Uterus (tissue), 4 donors: ENCODE results near the gene AIP. TPM values are rescaled to one million over a fixed set of nuclear protein-coding genes. Genes with fewer than 3 reads are reported as not detected.

Source experiments
- DNase-seq, 2 donors: peaks; one replicate each; pipeline ENCODE4 v3.0.0-alpha.2; 2019 to 2020
- H3K27ac ChIP-seq, 2 donors: fragments of 200-600 bp; sonication (generic); 1 replicate in 1 of 2; 2 replicates in 1 of 2; pipeline ENCODE4 v1.5.1; 2016 to 2018
- H3K27me3 ChIP-seq, 2 donors: fragments of 200-600 bp; sonication (generic); one replicate each; pipeline ENCODE4 v1.5.1; 2018 to 2019; ENCODE audit warnings: control low read depth in 1 of 2
- H3K36me3 ChIP-seq, 2 donors: fragments of 200-600 bp; sonication (generic); one replicate each; pipeline ENCODE4 v1.5.1; 2019; ENCODE audit warnings: control low read depth in 1 of 2
- H3K4me1 ChIP-seq, 2 donors: fragments of 200-600 bp; sonication (generic); one replicate each; pipeline ENCODE4 v1.5.1; 2018 to 2019; ENCODE audit warnings: control low read depth in 1 of 2
- H3K4me3 ChIP-seq, 2 donors: fragments of 200-600 bp; sonication (generic); 1 replicate in 1 of 2; 2 replicates in 1 of 2; pipeline ENCODE4 v1.5.1; 2018 to 2019; ENCODE audit warnings: mild to moderate bottlenecking in 1 of 2
- H3K9me3 ChIP-seq, 2 donors: fragments of 200-600 bp; sonication (generic); one replicate each; pipeline ENCODE4 v1.5.1; 2019; ENCODE audit warnings: control low read depth in 1 of 2
- POLR2A ChIP-seq, 2 donors: fragments of 450-650 bp; IDR thresholded peaks; one replicate each; pipeline ENCODE4 v1.6.1; 2016; ENCODE audit warnings: antibody characterized with exemption in 2 of 2, mild to moderate bottlenecking in 1 of 2, moderate library complexity in 1 of 2
- intact Hi-C: fragments of 100-400 bp; cut with DNase I; formaldehyde crosslinking; loops from one replicate; pipeline ENCODE4 v1.15.1; 2023; ENCODE audit warnings: low total_unique reads
- total RNA-seq, 4 donors: library from RNA; depleted of rRNA in 3 of 4; stranded (reverse); fragments of >200 nt in 3 of 4; gene quantifications; one replicate each; pipeline versions ENCODE4 v1.1.0 to v1.2.4, GENCODE V29; 2014 to 2023
- TF ChIP-seq, protein P1 (sequence below), 4 experiments: fragments of 200-600 bp in 2 of 4; fragments of 450-650 bp in 2 of 4; sonication (generic) in 2 of 4; IDR thresholded peaks; one replicate each; pipeline ENCODE4 v1.5.1; 2016 to 2019; ENCODE audit warnings: antibody characterized with exemption in 4 of 4, mild to moderate bottlenecking in 2 of 4, moderate library complexity in 1 of 4
- donor health status: DM: yes; HTN: yes; CAD: no.

The AIP gene
- total RNA-seq, 4 donors from 2014 or later: 52.9 to 131 (median 85.5) TPM

GRCh38 chr11:67525275-67525976 is 42.6 kb downstream of the AIP start:
- intact Hi-C loops: no loop called here

GRCh38 chr11:67528376-67528775 is 45.5 kb downstream of the AIP start:
- H3K4me3 ChIP-seq: no peak overlapping the region
- no peaks in the 10 kb centered on the region for H3K9me3 ChIP-seq
- no peak for DNase-seq
- TF ChIP-seq POLR2A (IDR thresholded peaks at IDR 0.05): no peak
- TF ChIP-seq, protein P1, sequence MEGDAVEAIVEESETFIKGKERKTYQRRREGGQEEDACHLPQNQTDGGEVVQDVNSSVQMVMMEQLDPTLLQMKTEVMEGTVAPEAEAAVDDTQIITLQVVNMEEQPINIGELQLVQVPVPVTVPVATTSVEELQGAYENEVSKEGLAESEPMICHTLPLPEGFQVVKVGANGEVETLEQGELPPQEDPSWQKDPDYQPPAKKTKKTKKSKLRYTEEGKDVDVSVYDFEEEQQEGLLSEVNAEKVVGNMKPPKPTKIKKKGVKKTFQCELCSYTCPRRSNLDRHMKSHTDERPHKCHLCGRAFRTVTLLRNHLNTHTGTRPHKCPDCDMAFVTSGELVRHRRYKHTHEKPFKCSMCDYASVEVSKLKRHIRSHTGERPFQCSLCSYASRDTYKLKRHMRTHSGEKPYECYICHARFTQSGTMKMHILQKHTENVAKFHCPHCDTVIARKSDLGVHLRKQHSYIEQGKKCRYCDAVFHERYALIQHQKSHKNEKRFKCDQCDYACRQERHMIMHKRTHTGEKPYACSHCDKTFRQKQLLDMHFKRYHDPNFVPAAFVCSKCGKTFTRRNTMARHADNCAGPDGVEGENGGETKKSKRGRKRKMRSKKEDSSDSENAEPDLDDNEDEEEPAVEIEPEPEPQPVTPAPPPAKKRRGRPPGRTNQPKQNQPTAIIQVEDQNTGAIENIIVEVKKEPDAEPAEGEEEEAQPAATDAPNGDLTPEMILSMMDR (IDR thresholded peaks at IDR 0.05): no peak
- intact Hi-C loops: no loop called here
- no peaks in the 10 kb centered on the region for H3K4me1 ChIP-seq
- no peaks in the 10 kb centered on the region for H3K36me3 ChIP-seq
- H3K27me3 ChIP-seq: no peaks in the 10 kb centered on the region
- no peak overlapping the region for H3K27ac ChIP-seq

More at GRCh38 chr11:67525275-67525976, 42.6 kb downstream of the AIP start:
- H3K9me3 ChIP-seq: no peaks in the 10 kb centered on the region
- no peaks in the 10 kb centered on the region for H3K27me3 ChIP-seq
- TF ChIP-seq, protein P1 (IDR thresholded peaks at IDR 0.05): no peak
- TF ChIP-seq POLR2A (IDR thresholded peaks at IDR 0.05): no peak
- H3K4me1 ChIP-seq: no peaks in the 10 kb centered on the region
- no peak overlapping the region for H3K27ac ChIP-seq
- no peak overlapping the region for H3K4me3 ChIP-seq
- no peak for DNase-seq
- no peaks in the 10 kb centered on the region for H3K36me3 ChIP-seq

GRCh38 chr11:67530282-67530592 is 47.4 kb downstream of the AIP start:
- Histone ChIP-seq H3K4me3 (no peak overlapping the region), H3K4me1 (no peaks in the 10 kb centered on the region), H3K9me3 (no peaks in the 10 kb centered on the region), H3K27ac (no peak overlapping the region), H3K36me3 (no peaks in the 10 kb centered on the region), H3K27me3 (no peaks in the 10 kb centered on the region)
- intact Hi-C loops: no loop called here
- TF ChIP-seq, protein P1 (IDR thresholded peaks at IDR 0.05): no peak
- no peak for TF ChIP-seq POLR2A (IDR thresholded peaks at IDR 0.05)
- DNase-seq: no peak

GRCh38 chr11:67532889-67533288 is 50.1 kb downstream of the AIP start:
- intact Hi-C loops: no loop called here
- Histone ChIP-seq H3K36me3 (no peaks in the 10 kb centered on the region), H3K27me3 (no peaks in the 10 kb centered on the region), H3K9me3 (no peaks in the 10 kb centered on the region), H3K4me3 (no peak overlapping the region), H3K27ac (no peak overlapping the region), H3K4me1 (no peaks in the 10 kb centered on the region)
- no peak for DNase-seq
- no peak for TF ChIP-seq POLR2A (IDR thresholded peaks at IDR 0.05)
- TF ChIP-seq, protein P1 (IDR thresholded peaks at IDR 0.05): no peak

GRCh38 chr11:67534070-67534679 is 51.3 kb downstream of the AIP start:
- intact Hi-C loops: no loop called here
- H3K36me3 ChIP-seq: no peaks in the 10 kb centered on the region
- H3K4me1 ChIP-seq: no peaks in the 10 kb centered on the region
- H3K9me3 ChIP-seq: no peaks in the 10 kb centered on the region
- no peak overlapping the region for H3K4me3 ChIP-seq
- no peak for DNase-seq
- TF ChIP-seq, protein P1 (IDR thresholded peaks at IDR 0.05): no peak
- no peak for TF ChIP-seq POLR2A (IDR thresholded peaks at IDR 0.05)
- H3K27ac ChIP-seq: no peak overlapping the region
- no peaks in the 10 kb centered on the region for H3K27me3 ChIP-seq
